ENCODE results near the gene PROZ. TPM values are rescaled to one million over a fixed set of nuclear protein-coding genes. Genes with fewer than 3 reads are reported as not detected.
A peak's percentile ranks its signal among the peaks of the same experiment; 100 is the strongest.

PROZ gene
- total RNA-seq, 1 donor: not detected

- Histone ChIP-seq H2AFZ (ENCODE audit: low read length) (no peak overlapping the region), H3K4me1 (ENCODE audit: insufficient read depth, low read length) (no peaks in the 10 kb centered on the region), H3K79me2 (ENCODE audit: insufficient read depth, low read length) (no peaks in the 10 kb centered on the region), H3K9me3 (ENCODE audit: low read depth, low read length) (no peaks in the 10 kb centered on the region), H3K27me3 (ENCODE audit: insufficient read depth, low read length) (no peaks in the 10 kb centered on the region), H3K27ac (ENCODE audit: low read depth, low read length) (no peak overlapping the region), H3K4me2 (ENCODE audit: insufficient read depth, low read length) (no peak overlapping the region), H3K36me3 (ENCODE audit: insufficient read depth, low read length) (no peaks in the 10 kb centered on the region), H3K4me3 (ENCODE audit: insufficient read depth, low read length) (no peak overlapping the region), H4K20me1 (ENCODE audit: insufficient read depth, low read length) (no peaks in the 10 kb centered on the region)
- TF ChIP-seq, protein P1, sequence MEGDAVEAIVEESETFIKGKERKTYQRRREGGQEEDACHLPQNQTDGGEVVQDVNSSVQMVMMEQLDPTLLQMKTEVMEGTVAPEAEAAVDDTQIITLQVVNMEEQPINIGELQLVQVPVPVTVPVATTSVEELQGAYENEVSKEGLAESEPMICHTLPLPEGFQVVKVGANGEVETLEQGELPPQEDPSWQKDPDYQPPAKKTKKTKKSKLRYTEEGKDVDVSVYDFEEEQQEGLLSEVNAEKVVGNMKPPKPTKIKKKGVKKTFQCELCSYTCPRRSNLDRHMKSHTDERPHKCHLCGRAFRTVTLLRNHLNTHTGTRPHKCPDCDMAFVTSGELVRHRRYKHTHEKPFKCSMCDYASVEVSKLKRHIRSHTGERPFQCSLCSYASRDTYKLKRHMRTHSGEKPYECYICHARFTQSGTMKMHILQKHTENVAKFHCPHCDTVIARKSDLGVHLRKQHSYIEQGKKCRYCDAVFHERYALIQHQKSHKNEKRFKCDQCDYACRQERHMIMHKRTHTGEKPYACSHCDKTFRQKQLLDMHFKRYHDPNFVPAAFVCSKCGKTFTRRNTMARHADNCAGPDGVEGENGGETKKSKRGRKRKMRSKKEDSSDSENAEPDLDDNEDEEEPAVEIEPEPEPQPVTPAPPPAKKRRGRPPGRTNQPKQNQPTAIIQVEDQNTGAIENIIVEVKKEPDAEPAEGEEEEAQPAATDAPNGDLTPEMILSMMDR (IDR thresholded peaks at IDR 0.05; ENCODE audit: extremely low read depth, low read depth, low read length): no peak
- peak; percentile 85 for DNase-seq (ENCODE audit: insufficient read length, low spot score, missing footprints)
Measured at GRCh38 chr13:113116871-113117271, 41.6 kb upstream of the PROZ start.

DNA sequence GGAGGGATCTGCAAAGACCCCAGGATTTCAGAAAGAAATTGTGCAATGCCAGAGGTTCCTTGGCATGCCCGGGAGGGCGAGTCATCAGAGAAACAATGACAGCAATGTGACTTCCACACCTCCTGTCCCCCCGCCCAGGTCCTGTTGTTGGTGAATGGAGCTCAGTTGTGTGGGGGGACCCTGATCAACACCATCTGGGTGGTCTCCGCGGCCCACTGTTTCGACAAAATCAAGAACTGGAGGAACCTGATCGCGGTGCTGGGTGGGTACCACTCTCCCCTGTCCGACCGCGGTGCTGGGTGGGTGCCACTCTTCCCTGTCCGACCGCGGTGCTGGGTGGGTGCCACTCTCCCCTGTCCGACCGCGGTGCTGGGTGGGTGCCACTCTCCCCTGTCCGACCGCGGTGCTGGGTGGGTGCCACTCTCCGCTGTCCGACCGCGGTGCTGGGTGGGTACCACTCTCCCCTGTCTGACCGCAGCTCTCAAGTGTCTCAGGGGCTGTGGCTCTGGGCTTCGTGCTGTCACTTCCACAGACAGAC is 41.0 kb upstream of the PROZ start:
- TF ChIP-seq, protein P1 (IDR thresholded peaks at IDR 0.05; ENCODE audit: extremely low read depth, low read depth, low read length): no peak
- no peak overlapping the region for H2AFZ ChIP-seq (ENCODE audit: low read length)
- H4K20me1 ChIP-seq (ENCODE audit: insufficient read depth, low read length): no peaks in the 10 kb centered on the region
- H3K27ac ChIP-seq (ENCODE audit: low read depth, low read length): no peak overlapping the region
- DNase-seq (ENCODE audit: insufficient read length, low spot score, missing footprints): no peak
- H3K4me3 ChIP-seq (ENCODE audit: insufficient read depth, low read length): no peak overlapping the region
- H3K4me2 ChIP-seq (ENCODE audit: insufficient read depth, low read length): no peak overlapping the region
- H3K79me2 ChIP-seq (ENCODE audit: insufficient read depth, low read length): no peaks in the 10 kb centered on the region
- no peaks in the 10 kb centered on the region for H3K36me3 ChIP-seq (ENCODE audit: insufficient read depth, low read length)
- no peaks in the 10 kb centered on the region for H3K27me3 ChIP-seq (ENCODE audit: insufficient read depth, low read length)
- H3K9me3 ChIP-seq (ENCODE audit: low read depth, low read length): no peaks in the 10 kb centered on the region
- H3K4me1 ChIP-seq (ENCODE audit: insufficient read depth, low read length): no peaks in the 10 kb centered on the region

- no peaks in the 10 kb centered on the region for H3K9me3 ChIP-seq (ENCODE audit: low read depth, low read length)
- H2AFZ ChIP-seq (ENCODE audit: low read length): no peak overlapping the region
- H4K20me1 ChIP-seq (ENCODE audit: insufficient read depth, low read length): no peaks in the 10 kb centered on the region
- H3K79me2 ChIP-seq (ENCODE audit: insufficient read depth, low read length): no peaks in the 10 kb centered on the region
- no peaks in the 10 kb centered on the region for H3K36me3 ChIP-seq (ENCODE audit: insufficient read depth, low read length)
- TF ChIP-seq, protein P1 (IDR thresholded peaks at IDR 0.05; ENCODE audit: extremely low read depth, low read depth, low read length): no peak
- H3K4me2 ChIP-seq (ENCODE audit: insufficient read depth, low read length): no peak overlapping the region
- no peaks in the 10 kb centered on the region for H3K4me1 ChIP-seq (ENCODE audit: insufficient read depth, low read length)
- peak; percentile 74 for DNase-seq (ENCODE audit: insufficient read length, low spot score, missing footprints)
- H3K4me3 ChIP-seq (ENCODE audit: insufficient read depth, low read length): no peak overlapping the region
- no peaks in the 10 kb centered on the region for H3K27me3 ChIP-seq (ENCODE audit: insufficient read depth, low read length)
- H3K27ac ChIP-seq (ENCODE audit: low read depth, low read length): no peak overlapping the region
Measured at GRCh38 chr13:113117911-113118260, 40.6 kb upstream of the PROZ start.

DNA sequence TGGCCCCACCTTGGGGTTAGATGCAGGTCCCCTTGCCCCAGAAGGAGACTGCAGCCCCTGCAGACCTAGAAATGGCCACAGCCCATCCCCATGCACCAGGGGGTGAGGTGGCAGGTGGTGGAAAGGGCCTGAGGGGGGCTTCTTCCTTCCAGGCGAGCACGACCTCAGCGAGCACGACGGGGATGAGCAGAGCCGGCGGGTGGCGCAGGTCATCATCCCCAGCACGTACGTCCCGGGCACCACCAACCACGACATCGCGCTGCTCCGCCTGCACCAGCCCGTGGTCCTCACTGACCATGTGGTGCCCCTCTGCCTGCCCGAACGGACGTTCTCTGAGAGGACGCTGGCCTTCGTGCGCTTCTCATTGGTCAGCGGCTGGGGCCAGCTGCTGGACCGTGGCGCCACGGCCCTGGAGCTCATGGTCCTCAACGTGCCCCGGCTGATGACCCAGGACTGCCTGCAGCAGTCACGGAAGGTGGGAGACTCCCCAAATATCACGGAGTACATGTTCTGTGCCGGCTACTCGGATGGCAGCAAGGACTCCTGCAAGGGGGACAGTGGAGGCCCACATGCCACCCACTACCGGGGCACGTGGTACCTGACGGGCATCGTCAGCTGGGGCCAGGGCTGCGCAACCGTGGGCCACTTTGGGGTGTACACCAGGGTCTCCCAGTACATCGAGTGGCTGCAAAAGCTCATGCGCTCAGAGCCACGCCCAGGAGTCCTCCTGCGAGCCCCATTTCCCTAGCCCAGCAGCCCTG is 40.0 kb upstream of the PROZ start:
- no peaks in the 10 kb centered on the region for H3K4me1 ChIP-seq (ENCODE audit: insufficient read depth, low read length)
- H3K36me3 ChIP-seq (ENCODE audit: insufficient read depth, low read length): no peaks in the 10 kb centered on the region
- no peaks in the 10 kb centered on the region for H3K9me3 ChIP-seq (ENCODE audit: low read depth, low read length)
- TF ChIP-seq, protein P1 (IDR thresholded peaks at IDR 0.05; ENCODE audit: extremely low read depth, low read depth, low read length): no peak
- H2AFZ ChIP-seq (ENCODE audit: low read length): no peak overlapping the region
- DNase-seq (ENCODE audit: insufficient read length, low spot score, missing footprints): peak; percentile 66
- H3K79me2 ChIP-seq (ENCODE audit: insufficient read depth, low read length): no peaks in the 10 kb centered on the region
- H3K27ac ChIP-seq (ENCODE audit: low read depth, low read length): no peak overlapping the region
- no peak overlapping the region for H3K4me3 ChIP-seq (ENCODE audit: insufficient read depth, low read length)
- H3K4me2 ChIP-seq (ENCODE audit: insufficient read depth, low read length): no peak overlapping the region
- no peaks in the 10 kb centered on the region for H4K20me1 ChIP-seq (ENCODE audit: insufficient read depth, low read length)
- no peaks in the 10 kb centered on the region for H3K27me3 ChIP-seq (ENCODE audit: insufficient read depth, low read length)

Data from osteoblast (primary cell).